ENCODE data around the gene PADI1. TPM values are rescaled to one million over a fixed set of nuclear protein-coding genes. Genes with fewer than 3 reads are reported as not detected.

PADI1 gene
- total and polyA plus RNA-seq, 4 donors: 4.9 TPM; not detected in 3

GRCh38 chr1:17184822-17185484 is 20.0 kb upstream of the PADI1 start (continued):
- TF ChIP-seq, protein P1, sequence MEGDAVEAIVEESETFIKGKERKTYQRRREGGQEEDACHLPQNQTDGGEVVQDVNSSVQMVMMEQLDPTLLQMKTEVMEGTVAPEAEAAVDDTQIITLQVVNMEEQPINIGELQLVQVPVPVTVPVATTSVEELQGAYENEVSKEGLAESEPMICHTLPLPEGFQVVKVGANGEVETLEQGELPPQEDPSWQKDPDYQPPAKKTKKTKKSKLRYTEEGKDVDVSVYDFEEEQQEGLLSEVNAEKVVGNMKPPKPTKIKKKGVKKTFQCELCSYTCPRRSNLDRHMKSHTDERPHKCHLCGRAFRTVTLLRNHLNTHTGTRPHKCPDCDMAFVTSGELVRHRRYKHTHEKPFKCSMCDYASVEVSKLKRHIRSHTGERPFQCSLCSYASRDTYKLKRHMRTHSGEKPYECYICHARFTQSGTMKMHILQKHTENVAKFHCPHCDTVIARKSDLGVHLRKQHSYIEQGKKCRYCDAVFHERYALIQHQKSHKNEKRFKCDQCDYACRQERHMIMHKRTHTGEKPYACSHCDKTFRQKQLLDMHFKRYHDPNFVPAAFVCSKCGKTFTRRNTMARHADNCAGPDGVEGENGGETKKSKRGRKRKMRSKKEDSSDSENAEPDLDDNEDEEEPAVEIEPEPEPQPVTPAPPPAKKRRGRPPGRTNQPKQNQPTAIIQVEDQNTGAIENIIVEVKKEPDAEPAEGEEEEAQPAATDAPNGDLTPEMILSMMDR (IDR thresholded peaks at IDR 0.05; ENCODE audit: low read depth, low read length, missing input control): no peak
- TF ChIP-seq, protein P2, sequence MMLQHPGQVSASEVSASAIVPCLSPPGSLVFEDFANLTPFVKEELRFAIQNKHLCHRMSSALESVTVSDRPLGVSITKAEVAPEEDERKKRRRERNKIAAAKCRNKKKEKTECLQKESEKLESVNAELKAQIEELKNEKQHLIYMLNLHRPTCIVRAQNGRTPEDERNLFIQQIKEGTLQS (IDR thresholded peaks at IDR 0.05): no peak
- no peak for TF ChIP-seq HNF4G (IDR thresholded peaks at IDR 0.05)

- no peaks in the 10 kb centered on the region for H3K27me3 ChIP-seq (ENCODE audit: control insufficient read depth in 4 of 4, insufficient read depth in 4 of 4, low read length in 3 of 4)
- H3K9me3 ChIP-seq (ENCODE audit: control insufficient read depth in 4 of 4, low read length in 3 of 4): peaks cover 0 to 2% (median 0%) of the 10 kb centered on the region in 4 donors
- H3K4me1 ChIP-seq (ENCODE audit: control insufficient read depth in 4 of 4, insufficient read depth in 4 of 4, low read length in 3 of 4): no peaks in the 10 kb centered on the region
- no peak overlapping the region for H3K9ac ChIP-seq (ENCODE audit: low read depth in 1 of 2, low read length in 2 of 2)
- no peaks in the 10 kb centered on the region for H3K36me3 ChIP-seq (ENCODE audit: control insufficient read depth in 4 of 4, insufficient read depth in 3 of 4, low read depth in 1 of 4, low read length in 3 of 4)
- WGBS: 79% methylated on average over 3 of the region's 3 CpGs
- TF ChIP-seq ZBTB33 (IDR thresholded peaks at IDR 0.05) (no peak), RXRA (IDR thresholded peaks at IDR 0.05) (no peak), TAF1 (conservative IDR thresholded peaks at IDR 0.05) (no peak), FOXA2 (IDR thresholded peaks at IDR 0.05) (no peak), HNF4G (IDR thresholded peaks at IDR 0.05) (no peak), RAD21 (IDR thresholded peaks at IDR 0.05) (no peak), JUND (IDR thresholded peaks at IDR 0.05) (no peak), FOXA1 (IDR thresholded peaks at IDR 0.05) (no peak), SP1 (IDR thresholded peaks at IDR 0.05) (no peak), EGR1 (IDR thresholded peaks at IDR 0.05; ENCODE audit: low read depth in 2 of 2) (no peak), NR2F2 (IDR thresholded peaks at IDR 0.05) (no peak), GABPA (IDR thresholded peaks at IDR 0.05 in 1 of 2, conservative IDR thresholded peaks at IDR 0.05 in 1 of 2) (no peak), YY1 (IDR thresholded peaks at IDR 0.05) (no peak), HNF4A (conservative IDR thresholded peaks at IDR 0.05) (no peak)
- TF ChIP-seq, protein P3, sequence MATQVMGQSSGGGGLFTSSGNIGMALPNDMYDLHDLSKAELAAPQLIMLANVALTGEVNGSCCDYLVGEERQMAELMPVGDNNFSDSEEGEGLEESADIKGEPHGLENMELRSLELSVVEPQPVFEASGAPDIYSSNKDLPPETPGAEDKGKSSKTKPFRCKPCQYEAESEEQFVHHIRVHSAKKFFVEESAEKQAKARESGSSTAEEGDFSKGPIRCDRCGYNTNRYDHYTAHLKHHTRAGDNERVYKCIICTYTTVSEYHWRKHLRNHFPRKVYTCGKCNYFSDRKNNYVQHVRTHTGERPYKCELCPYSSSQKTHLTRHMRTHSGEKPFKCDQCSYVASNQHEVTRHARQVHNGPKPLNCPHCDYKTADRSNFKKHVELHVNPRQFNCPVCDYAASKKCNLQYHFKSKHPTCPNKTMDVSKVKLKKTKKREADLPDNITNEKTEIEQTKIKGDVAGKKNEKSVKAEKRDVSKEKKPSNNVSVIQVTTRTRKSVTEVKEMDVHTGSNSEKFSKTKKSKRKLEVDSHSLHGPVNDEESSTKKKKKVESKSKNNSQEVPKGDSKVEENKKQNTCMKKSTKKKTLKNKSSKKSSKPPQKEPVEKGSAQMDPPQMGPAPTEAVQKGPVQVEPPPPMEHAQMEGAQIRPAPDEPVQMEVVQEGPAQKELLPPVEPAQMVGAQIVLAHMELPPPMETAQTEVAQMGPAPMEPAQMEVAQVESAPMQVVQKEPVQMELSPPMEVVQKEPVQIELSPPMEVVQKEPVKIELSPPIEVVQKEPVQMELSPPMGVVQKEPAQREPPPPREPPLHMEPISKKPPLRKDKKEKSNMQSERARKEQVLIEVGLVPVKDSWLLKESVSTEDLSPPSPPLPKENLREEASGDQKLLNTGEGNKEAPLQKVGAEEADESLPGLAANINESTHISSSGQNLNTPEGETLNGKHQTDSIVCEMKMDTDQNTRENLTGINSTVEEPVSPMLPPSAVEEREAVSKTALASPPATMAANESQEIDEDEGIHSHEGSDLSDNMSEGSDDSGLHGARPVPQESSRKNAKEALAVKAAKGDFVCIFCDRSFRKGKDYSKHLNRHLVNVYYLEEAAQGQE (IDR thresholded peaks at IDR 0.05): no peak
- TF ChIP-seq, protein P4, sequence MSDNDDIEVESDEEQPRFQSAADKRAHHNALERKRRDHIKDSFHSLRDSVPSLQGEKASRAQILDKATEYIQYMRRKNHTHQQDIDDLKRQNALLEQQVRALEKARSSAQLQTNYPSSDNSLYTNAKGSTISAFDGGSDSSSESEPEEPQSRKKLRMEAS (IDR thresholded peaks at IDR 0.05): no peak
- TF ChIP-seq, protein P1 (IDR thresholded peaks at IDR 0.05; ENCODE audit: low read depth, low read length, missing input control): no peak
- TF ChIP-seq, protein P2 (IDR thresholded peaks at IDR 0.05): no peak
- DNase-seq (ENCODE audit: low spot score): no peak
- no peak overlapping the region for H3K4me3 ChIP-seq (ENCODE audit: low read depth in 1 of 3, low read length in 3 of 3)
- no peak overlapping the region for H3K27ac ChIP-seq (ENCODE audit: low read depth in 1 of 2, low read length in 2 of 2)
These were observed 19.5 kb upstream of the PADI1 start for GRCh38 chr1:17185485-17185860.

All from liver (tissue), 9 donors.